ENCODE results near the gene ADSL. TPM values are rescaled to one million over a fixed set of nuclear protein-coding genes. Genes with fewer than 3 reads are reported as not detected.
"Not testable (repeated sequence)": the region's sequence is repeated elsewhere in the genome, so short reads cannot be mapped to it uniquely, and the experiment has no call there.

The ADSL gene
- total RNA-seq, 1 experiment from 2014 or later: 93.8 TPM

DNA sequence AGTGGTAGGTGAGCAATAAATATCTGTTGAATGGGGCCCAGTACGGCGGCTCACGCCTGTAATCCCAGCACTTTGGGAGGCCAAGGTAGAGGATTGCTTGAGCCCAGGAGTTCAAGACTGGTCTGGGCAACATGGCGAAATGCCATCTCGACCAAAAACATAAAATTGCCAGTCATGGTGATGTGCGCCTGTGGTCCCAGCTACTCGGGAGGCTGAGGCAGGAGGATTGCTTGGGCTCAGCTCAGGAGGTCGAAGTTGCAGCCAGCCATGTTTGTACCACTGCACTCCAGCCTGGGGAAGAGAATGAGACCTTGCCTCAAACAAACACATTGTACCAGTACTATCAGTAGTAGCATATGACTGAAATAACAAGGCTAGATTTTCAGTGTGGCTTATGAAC is 28.3 kb downstream of the ADSL start:
- no peak overlapping the region for H3K4me3 ChIP-seq (ENCODE audit: low read length)
- intact Hi-C loops (cut with micrococcal nuclease): no loop called here
- H3K9me2 ChIP-seq (replicated peaks; ENCODE audit: low read length): no peaks in the 10 kb centered on the region
- no peaks in the 10 kb centered on the region for H3K4me1 ChIP-seq (ENCODE audit: insufficient read depth, low read length)
- no TSS peak for BruUV-seq (replicated peaks)
- no peak for DNase-seq
- H3K9ac ChIP-seq (ENCODE audit: low read length): no peak overlapping the region
- CTCF ChIA-PET: no interaction called here
- H4K20me1 ChIP-seq (ENCODE audit: low read length): no peaks in the 10 kb centered on the region
- H3K79me2 ChIP-seq (ENCODE audit: low read length): peaks cover 42% of the 10 kb centered on the region
- H3K4me2 ChIP-seq (ENCODE audit: low read length): no peak overlapping the region
- no peak for TF ChIP-seq EZH2phosphoT487 (IDR thresholded peaks at IDR 0.05; ENCODE audit: borderline replicate concordance, low read length)
- TF ChIP-seq EZH2 (IDR thresholded peaks at IDR 0.05; ENCODE audit: low read length, unreplicated experiment): no peak
- no peak for TF ChIP-seq CTCF (conservative IDR thresholded peaks at IDR 0.05; ENCODE audit: low read depth, low read length)
- no peaks in the 10 kb centered on the region for H3K36me3 ChIP-seq (ENCODE audit: low read depth, low read length)
- no peak overlapping the region for H2AFZ ChIP-seq (ENCODE audit: low read length)
- H3K9me3 ChIP-seq (ENCODE audit: low read length): no peaks in the 10 kb centered on the region
- no peak overlapping the region for H3K27ac ChIP-seq (ENCODE audit: low read length)
- no peak for ATAC-seq
- H3K27me3 ChIP-seq (ENCODE audit: low read length): no peaks in the 10 kb centered on the region
- no peaks in the 10 kb centered on the region for H3F3A ChIP-seq (ENCODE audit: low read length, unreplicated experiment)
- POLR2A ChIA-PET (ENCODE audit: unreplicated experiment): no interaction called here

DNA sequence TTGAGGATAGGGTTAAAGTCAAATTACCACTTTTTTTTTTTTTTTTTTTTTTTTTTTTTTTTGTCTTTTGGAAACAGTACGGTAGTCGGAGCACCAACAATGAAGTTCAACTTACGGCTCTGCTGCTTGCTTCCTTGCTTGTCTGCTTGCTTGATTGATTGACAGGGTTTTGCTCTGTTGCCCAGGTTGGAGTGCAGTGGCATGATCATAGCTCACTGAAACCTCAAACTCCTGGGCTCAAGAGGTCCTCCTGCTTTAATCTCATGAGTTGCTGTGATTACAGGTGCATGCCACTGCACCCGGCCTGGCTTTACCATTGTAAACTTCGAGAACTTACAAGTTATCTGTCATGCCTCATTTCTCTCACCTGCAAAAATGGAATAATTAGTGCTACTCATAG is 29.8 kb downstream of the ADSL start:
- no peak for DNase-seq
- ATAC-seq: no peak
- Histone ChIP-seq H3K27me3 (ENCODE audit: low read length) (no peaks in the 10 kb centered on the region), H2AFZ (ENCODE audit: low read length) (no peak overlapping the region), H3K27ac (ENCODE audit: low read length) (no peak overlapping the region), H3K4me3 (ENCODE audit: low read length) (no peak overlapping the region), H3K9ac (ENCODE audit: low read length) (no peak overlapping the region), H3K36me3 (ENCODE audit: low read depth, low read length) (no peaks in the 10 kb centered on the region), H3K4me2 (ENCODE audit: low read length) (no peak overlapping the region), H3F3A (ENCODE audit: low read length, unreplicated experiment) (no peaks in the 10 kb centered on the region), H3K79me2 (ENCODE audit: low read length) (peaks cover 38% of the 10 kb centered on the region), H4K20me1 (ENCODE audit: low read length) (no peaks in the 10 kb centered on the region), H3K9me3 (ENCODE audit: low read length) (no peaks in the 10 kb centered on the region), H3K9me2 (replicated peaks; ENCODE audit: low read length) (no peaks in the 10 kb centered on the region), H3K4me1 (ENCODE audit: insufficient read depth, low read length) (no peaks in the 10 kb centered on the region)
- TF ChIP-seq CTCF (conservative IDR thresholded peaks at IDR 0.05; ENCODE audit: low read depth, low read length) (no peak), EZH2 (IDR thresholded peaks at IDR 0.05; ENCODE audit: low read length, unreplicated experiment) (no peak), EZH2phosphoT487 (IDR thresholded peaks at IDR 0.05; ENCODE audit: borderline replicate concordance, low read length) (no peak)
- POLR2A ChIA-PET (ENCODE audit: unreplicated experiment): interaction anchor here (0.5 kb wide), 1 partner anchor 492 kb away, joined by 4 read pairs; no protein-coding TSS in a partner anchor
- intact Hi-C loops (cut with micrococcal nuclease): no loop called here
- BruUV-seq (replicated peaks): no TSS peak
- CTCF ChIA-PET: no interaction called here

GRCh38 chr22:40377931-40378330 is 31.6 kb downstream of the ADSL start:
- TF ChIP-seq CTCF (conservative IDR thresholded peaks at IDR 0.05; ENCODE audit: low read depth, low read length) (no peak), EZH2 (IDR thresholded peaks at IDR 0.05; ENCODE audit: low read length, unreplicated experiment) (no peak), EZH2phosphoT487 (IDR thresholded peaks at IDR 0.05; ENCODE audit: borderline replicate concordance, low read length) (no peak)
- Histone ChIP-seq H3K9me2 (replicated peaks; ENCODE audit: low read length) (no peaks in the 10 kb centered on the region), H3K27me3 (ENCODE audit: low read length) (no peaks in the 10 kb centered on the region), H3K79me2 (ENCODE audit: low read length) (peaks cover 29% of the 10 kb centered on the region), H3F3A (ENCODE audit: low read length, unreplicated experiment) (no peaks in the 10 kb centered on the region), H3K4me2 (ENCODE audit: low read length) (no peak overlapping the region), H3K9ac (ENCODE audit: low read length) (no peak overlapping the region), H2AFZ (ENCODE audit: low read length) (no peak overlapping the region), H4K20me1 (ENCODE audit: low read length) (no peaks in the 10 kb centered on the region), H3K4me1 (ENCODE audit: insufficient read depth, low read length) (no peaks in the 10 kb centered on the region), H3K36me3 (ENCODE audit: low read depth, low read length) (no peaks in the 10 kb centered on the region), H3K9me3 (ENCODE audit: low read length) (no peaks in the 10 kb centered on the region), H3K27ac (ENCODE audit: low read length) (no peak overlapping the region), H3K4me3 (ENCODE audit: low read length) (no peak overlapping the region)
- intact Hi-C loops (cut with micrococcal nuclease): no loop called here
- peak; percentile 9 for DNase-seq
- CTCF ChIA-PET: no interaction called here
- no peak for ATAC-seq
- POLR2A ChIA-PET (ENCODE audit: unreplicated experiment): no interaction called here
- BruUV-seq (replicated peaks): no TSS peak

GRCh38 chr22:40378448-40378847 is 32.1 kb downstream of the ADSL start:
- H3K4me2 ChIP-seq (ENCODE audit: low read length): not testable (repeated sequence)

More at GRCh38 chr22:40378448-40378847, 32.1 kb downstream of the ADSL start:
- H4K20me1 ChIP-seq (ENCODE audit: low read length); H3K27ac ChIP-seq (ENCODE audit: low read length); intact Hi-C loops (cut with micrococcal nuclease); H3K9me2 ChIP-seq (replicated peaks; ENCODE audit: low read length); H3K4me3 ChIP-seq (ENCODE audit: low read length); CTCF ChIA-PET; H3K4me1 ChIP-seq (ENCODE audit: insufficient read depth, low read length); POLR2A ChIA-PET (ENCODE audit: unreplicated experiment); DNase-seq; H2AFZ ChIP-seq (ENCODE audit: low read length); H3K9ac ChIP-seq (ENCODE audit: low read length); H3F3A ChIP-seq (ENCODE audit: low read length, unreplicated experiment); H3K27me3 ChIP-seq (ENCODE audit: low read length); BruUV-seq (replicated peaks); H3K36me3 ChIP-seq (ENCODE audit: low read depth, low read length); H3K9me3 ChIP-seq (ENCODE audit: low read length); ATAC-seq: not testable (repeated sequence)
- H3K79me2 ChIP-seq (ENCODE audit: low read length): peaks cover 24% of the 10 kb centered on the region; the same call in 1 of the 2 replicates
